GM21825 (cell line): Measurements from ENCODE around the gene FHAD1.

Experiments
- ATAC-seq: cut with Tn5 transposase; IDR thresholded peaks from one replicate; pipeline ENCODE4 v1.9.1; 2021; ENCODE audit warnings: mild to moderate bottlenecking, moderate library complexity; ENCODE audit not compliant: unreplicated experiment

FHAD1 gene

GRCh38 chr1:15324869-15325335 lies 77.9 kb downstream of the FHAD1 start:
- no peak for ATAC-seq

DNA sequence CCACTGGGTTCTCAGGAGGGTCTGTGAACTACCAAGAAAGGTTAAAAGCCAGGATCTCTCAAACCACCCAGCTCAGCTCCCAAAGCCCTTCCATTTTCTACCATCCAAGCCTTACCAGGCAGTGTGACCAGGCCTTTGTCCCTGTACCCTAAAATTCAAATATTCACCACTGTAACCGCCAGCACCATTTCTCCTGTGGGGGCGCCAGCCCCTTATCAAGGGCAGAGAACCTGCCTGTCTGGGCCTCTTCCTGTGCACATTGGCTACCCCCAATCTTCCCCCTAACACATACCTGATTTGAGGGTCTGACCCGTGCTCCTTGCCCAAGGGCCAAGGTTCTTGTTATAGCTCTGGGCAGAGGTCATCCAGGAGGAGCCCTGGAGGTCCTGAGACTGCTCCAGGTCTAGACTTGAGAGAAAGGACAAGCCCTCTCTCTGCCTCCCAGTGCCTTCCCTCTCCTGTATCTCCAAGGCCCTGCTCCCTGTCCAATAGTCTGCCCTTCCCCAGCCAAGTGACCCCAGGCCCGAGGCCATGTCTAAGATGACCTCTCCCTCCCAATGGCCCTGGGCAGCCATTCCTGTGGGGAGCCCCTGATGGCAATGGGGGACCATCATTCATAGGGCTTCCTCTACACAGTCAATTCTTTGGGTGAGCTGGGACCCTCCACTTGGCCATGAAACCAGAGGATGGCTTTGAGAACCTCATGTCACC lies 78.5 kb downstream of the FHAD1 start:
- no peak for ATAC-seq

DNA sequence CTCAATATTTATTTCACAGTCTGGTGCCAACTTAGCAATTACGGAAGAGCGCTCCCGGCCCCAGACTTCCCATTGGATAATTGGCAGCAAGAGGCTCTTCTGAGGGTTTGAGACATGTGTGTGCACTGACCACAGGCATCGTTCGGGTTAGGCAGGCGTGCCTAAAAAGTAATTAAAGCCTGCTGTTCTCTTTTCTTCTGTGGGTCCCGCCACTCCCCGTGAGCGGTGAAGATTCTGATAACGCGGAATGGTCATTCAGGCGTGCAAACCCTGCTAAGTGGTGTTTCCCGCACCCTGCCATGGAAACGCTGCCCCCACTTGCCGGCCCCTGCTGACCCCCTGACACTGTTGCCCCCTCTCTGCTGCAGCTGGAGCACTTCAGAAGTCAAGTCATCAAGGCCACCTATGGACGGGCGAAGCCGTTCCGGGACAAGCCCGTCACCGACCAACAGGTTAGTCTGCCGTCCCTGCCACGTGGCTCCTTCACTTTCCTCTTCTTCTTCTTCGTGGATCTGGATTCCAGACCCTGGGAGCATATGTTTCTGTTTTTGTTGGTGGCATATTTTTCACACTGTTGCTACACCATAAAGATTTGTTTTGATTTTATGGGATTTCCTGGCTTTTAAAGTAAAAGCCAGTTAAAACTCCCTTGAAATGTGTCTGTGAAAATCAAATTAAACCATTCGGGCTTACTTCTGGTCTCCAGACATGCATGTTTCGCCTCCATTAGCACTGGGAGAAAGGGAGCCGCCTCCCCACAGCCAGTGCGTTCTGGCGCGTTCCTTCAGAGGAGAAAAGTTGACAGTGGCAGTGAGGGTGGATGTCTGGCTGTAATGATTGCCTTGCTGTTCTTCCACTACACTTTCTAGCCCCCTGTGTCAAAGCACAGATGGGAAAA lies 79.9 kb downstream of the FHAD1 start:
- no peak for ATAC-seq

DNA sequence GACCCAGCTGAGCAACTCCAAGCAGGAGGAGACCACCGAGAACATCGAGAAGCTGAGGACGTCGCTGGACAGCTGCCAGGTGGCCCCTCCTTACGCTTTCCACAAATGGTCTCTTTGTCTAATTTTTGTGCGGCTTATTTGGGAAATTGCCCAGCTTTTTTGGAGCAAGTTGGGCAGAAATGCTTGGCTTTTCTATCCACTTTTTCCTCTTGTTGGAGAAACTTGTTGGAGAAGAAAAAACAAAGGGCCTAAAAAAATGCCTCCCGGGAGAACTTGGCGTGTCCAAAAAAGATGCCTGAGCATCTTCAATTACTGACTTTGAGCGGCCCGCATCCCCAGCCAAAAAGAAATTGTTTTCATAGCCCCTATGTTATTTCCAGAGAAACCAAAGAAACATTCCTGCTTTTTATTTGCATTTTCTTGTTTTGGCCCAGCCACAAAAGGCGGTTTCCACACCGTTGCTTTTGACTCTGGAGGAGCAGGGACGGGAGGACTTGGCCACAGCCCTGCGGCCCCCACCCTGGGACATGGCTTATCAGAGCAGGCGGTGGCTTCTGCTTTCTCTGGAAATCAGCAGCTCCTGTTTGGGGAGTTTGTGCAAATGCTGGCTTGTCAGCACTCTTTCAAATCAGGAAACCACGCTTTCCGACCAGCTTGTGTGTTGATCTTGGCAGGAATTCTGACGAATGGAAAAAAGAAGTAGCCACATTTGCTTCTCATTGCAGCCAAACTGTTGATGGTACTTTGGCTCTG lies 81.5 kb downstream of the FHAD1 start:
- ATAC-seq = no peak

- no peak for ATAC-seq
Measured at GRCh38 chr1:15329104-15329820, 82.2 kb downstream of the FHAD1 start.

- no peak for ATAC-seq
Measured at GRCh38 chr1:15330028-15330427, 83.0 kb downstream of the FHAD1 start.

DNA sequence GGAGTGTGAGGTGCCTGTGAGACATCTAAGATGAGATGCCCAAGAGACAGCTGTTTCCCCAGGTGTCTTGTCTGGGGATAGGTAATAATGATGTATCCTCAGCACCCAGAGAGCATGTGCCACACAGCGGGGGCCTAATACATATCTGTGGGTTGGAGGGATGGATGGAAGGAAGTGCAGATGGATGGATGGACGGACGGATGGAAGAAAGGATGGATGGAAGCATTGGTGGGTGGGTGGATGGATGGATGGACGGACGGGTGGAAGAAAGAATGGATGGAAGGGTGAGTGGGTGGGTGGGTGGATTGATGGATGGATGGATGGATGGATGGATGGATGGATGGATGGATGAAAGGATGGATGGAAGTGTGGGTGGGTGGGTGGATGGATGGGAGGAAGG lies 84.2 kb downstream of the FHAD1 start:
- ATAC-seq = no peak

GRCh38 chr1:15331734-15332133 lies 84.7 kb downstream of the FHAD1 start:
- ATAC-seq = no peak

DNA sequence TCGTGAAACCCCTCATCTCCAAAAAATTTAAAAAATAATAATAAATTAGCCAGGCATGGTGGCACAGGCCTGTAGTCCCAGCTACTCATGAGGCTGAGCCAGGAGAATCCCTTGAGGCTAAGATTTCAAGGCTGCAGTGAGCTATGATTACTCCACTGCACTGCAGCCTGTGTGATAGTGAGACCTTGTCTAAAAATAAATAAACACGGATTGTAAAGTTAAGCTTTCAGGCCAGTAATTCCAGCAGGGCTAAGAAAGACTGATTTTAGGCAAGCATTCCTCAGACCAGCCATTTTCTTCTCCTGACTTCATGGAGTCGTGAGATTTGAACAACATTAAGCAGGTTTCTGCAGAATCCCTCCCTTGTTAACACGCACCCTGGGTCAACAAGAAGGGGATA lies 85.5 kb downstream of the FHAD1 start:
- ATAC-seq = no peak

DNA sequence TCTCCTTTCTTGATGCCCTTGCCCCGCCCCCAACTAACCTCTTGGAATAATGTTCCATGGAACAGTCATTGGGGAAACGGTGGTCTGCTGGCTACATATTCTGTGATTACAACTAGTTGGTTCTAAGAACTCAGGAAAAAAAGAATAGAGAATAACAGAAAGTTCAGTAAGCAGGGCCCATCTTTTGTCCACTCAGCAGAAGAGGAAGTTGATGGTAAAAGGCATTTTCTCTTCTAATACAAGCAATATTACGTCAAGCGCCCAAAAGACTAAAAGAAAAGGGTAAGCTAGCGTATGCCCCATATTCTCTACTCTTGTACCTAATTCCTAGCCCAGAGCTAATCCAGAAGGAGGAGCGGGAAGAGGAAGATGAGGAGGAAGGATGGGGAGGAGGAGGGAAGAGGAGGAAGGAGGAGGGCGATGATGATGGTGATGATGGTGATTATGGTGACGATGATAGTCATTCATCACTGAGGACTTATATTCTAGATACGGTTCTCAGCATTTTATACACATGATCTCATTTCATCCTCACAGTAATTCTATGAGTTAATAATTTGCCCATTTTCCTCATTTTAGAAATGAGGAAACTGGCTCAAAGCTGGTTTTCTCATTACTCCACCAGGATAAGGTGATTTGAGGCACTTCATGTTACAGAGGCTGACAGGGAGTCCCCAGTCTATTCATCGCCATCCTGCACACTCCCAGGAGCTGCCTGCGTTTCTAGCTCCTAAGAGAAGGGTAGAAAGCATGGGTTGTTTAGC lies 86.1 kb downstream of the FHAD1 start:
- no peak for ATAC-seq

- no peak for ATAC-seq
Measured at GRCh38 chr1:15334995-15335394, 88.0 kb downstream of the FHAD1 start.

DNA sequence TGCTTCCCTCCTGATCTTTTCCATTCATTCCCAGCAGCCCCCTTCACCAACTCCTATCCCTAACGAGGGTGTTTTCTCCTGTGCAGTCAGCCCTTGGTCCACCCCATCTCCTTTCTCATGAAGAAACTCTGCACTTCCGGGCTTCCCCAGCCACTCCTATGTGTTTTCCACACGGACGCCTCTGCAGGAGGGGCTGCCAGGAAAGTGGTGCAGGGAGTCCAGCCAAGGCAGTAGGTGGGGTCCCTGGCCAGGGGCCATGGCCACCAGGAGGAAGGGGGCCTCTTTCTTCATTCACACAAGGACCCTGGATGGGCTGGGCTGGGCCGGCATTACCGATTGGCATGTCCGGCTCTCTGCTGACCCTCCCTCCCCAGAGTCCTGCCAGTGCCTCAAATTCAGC lies 89.8 kb downstream of the FHAD1 start:
- ATAC-seq = no peak

DNA sequence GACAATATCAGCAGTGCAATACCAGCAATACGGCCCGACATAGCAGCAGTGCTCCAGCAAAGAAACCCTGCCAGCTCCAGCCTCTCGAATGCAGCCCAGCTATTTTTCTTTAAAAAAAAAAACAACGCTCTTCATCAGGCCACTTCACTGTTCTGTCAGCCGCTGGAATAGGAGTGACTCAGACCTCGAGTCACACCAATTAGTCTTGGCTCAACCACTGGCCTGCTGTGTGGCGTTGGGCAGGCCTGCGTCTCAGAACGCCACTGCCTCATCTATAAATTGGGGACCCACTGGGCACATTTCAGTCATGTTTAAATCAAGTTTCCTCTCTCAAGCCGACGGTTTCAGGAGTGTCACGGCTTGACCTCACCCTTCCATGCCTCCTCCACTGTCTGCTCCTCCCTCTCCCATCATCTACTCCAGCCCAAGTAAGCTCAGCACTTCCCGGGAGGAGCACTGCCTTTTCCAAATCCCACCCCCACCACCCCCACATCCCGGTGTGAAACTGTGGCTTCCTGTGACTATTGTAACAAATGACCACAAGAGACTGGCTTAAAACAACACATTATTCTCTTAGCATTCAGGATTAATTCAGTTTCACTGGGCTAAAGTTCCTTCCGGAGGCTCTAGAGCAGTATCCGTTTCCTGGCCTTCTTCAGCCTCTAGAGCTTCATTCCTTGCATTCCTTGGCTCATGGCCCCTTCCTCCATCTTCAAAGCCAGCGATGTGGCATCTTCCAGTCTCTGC lies 90.8 kb downstream of the FHAD1 start:
- ATAC-seq = no peak

DNA sequence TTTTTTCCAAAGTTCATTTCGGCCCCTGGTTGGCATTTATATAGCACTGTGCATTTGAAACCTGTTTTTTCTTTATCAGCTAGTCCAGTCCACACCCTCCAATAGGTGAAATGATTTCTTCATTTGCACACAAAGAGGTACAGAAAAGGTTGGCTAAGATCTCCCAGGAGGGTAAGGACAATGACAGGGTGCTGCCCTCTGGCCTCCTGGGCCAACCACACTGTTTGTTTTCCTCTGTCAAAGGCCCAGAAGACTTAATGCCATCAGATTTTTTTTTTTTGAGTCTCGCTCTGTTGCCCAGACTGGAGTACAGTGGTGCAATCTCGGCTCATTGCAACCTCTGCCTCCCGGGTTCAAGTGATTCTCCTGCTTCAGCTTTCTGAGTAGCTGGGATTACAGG lies 92.5 kb downstream of the FHAD1 start:
- no peak for ATAC-seq

- no peak for ATAC-seq
Measured at GRCh38 chr1:15341228-15341627, 94.2 kb downstream of the FHAD1 start.

DNA sequence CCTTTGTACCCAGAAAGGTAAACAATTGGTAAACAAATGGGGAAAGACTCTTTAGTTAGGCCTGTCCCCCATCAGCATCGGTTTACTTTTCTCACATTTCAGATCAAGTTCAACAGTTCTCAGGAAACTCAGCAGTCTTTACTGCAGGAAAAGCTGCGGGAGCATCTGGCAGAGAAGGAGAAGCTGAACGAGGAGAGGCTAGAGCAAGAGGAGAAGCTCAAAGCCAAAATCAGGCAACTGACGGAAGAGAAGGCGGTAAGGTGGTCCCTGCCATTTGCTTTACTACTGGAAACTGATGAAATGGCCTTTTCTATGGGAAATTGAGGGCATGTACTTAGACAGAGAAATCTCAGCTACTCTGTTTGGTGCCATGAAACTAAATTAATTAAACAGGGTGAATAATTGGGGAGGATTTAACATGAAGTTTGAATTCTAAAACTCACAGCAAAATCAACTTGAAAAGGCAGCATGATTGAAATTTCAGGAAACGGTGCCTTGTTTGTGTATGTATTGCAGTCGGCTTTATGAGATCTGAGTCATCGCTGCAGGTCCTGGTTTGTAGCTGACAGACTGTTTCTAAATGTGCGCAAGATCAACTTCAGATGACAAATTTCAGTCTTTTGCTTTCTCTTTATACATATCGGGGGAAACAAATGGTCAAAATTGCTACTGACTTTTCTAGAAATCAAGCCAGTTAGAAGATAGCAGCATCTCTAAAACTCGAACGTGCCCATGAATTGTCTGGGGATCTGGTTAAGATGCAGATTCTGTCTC lies 94.8 kb downstream of the FHAD1 start:
- ATAC-seq = no peak

GRCh38 chr1:15342408-15342967 lies 95.5 kb downstream of the FHAD1 start:
- no peak for ATAC-seq

DNA sequence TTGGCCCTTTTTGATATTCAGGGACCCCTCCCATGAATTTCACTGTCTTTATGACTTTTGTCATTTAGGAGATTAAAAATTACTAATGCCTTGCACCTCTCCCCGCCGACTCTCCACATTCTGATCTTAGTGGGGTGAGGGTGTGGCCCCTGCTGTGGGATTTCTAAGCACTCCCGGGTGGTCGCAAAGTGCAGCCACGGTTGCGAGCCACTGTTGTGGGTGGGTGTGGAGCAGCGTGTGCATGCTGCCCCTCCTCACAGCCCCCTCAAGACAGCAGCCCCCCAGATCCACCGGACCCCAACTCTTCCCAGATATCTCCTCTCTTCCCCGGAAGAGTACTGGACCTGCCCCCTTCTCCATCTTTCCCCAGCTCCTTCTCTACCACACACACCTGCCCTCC lies 96.1 kb downstream of the FHAD1 start:
- ATAC-seq = no peak
